CD4-positive, alpha-beta T cell treated with Interleukin-21 for 1 hour (primary cell): Measurements from ENCODE around the gene NRDC.

Experiments
- DNase-seq: peaks from one replicate; pipeline ENCODE4 v3.0.0-alpha.2; 2020

NRDC gene, protein sequence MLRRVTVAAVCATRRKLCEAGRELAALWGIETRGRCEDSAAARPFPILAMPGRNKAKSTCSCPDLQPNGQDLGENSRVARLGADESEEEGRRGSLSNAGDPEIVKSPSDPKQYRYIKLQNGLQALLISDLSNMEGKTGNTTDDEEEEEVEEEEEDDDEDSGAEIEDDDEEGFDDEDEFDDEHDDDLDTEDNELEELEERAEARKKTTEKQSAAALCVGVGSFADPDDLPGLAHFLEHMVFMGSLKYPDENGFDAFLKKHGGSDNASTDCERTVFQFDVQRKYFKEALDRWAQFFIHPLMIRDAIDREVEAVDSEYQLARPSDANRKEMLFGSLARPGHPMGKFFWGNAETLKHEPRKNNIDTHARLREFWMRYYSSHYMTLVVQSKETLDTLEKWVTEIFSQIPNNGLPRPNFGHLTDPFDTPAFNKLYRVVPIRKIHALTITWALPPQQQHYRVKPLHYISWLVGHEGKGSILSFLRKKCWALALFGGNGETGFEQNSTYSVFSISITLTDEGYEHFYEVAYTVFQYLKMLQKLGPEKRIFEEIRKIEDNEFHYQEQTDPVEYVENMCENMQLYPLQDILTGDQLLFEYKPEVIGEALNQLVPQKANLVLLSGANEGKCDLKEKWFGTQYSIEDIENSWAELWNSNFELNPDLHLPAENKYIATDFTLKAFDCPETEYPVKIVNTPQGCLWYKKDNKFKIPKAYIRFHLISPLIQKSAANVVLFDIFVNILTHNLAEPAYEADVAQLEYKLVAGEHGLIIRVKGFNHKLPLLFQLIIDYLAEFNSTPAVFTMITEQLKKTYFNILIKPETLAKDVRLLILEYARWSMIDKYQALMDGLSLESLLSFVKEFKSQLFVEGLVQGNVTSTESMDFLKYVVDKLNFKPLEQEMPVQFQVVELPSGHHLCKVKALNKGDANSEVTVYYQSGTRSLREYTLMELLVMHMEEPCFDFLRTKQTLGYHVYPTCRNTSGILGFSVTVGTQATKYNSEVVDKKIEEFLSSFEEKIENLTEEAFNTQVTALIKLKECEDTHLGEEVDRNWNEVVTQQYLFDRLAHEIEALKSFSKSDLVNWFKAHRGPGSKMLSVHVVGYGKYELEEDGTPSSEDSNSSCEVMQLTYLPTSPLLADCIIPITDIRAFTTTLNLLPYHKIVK

DNA sequence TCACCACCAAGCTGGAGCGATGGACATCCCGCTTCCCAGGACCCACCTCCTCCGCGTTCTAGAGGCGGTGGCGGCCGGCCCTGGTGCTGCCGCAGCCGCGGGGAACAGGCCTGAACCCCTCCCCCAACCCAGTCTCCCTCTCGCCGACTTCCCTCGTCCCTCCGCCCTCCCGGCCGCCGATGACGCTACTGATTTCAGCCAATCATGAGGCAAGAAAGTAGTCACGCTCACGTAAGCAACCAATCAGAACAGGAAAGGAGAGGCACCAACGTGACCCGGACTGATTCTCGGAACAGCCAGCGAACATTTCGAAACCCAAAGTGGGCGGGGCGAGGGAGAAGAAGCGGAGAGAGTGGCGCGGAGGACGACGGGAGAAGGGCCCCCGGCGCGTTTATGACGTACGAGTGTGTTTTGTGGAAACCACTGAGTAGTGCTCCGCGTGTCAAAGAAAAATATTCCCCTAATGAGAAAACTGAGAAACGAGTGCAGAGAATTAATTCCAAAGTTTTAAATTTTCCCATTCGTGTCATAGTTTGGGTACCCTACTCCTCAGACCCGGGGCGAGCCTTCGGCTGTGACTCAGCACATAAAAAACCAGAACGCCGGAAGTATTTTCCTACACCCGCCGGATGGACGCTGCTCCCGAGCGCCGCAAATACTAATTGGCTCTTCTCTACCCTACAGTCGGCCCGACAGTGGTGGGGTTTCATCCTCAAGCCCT, at the start of gene NRDC:
TSS of gene NRDC (minus strand) at position 112 of the 721 bp plus-strand sequence. CDS start 112 bp downstream, outside the sequence.
- peak; percentile 100 for DNase-seq

GRCh38 chr1:51927029-51927428, 48.5 kb upstream of the NRDC start:
- DNase-seq = no peak

GRCh38 chr1:51926171-51926812, 47.8 kb upstream of the NRDC start:
- peak; percentile 2 for DNase-seq

- no peak for DNase-seq
Observed at GRCh38 chr1:51924455-51924854, 45.9 kb upstream of the NRDC start.

DNA sequence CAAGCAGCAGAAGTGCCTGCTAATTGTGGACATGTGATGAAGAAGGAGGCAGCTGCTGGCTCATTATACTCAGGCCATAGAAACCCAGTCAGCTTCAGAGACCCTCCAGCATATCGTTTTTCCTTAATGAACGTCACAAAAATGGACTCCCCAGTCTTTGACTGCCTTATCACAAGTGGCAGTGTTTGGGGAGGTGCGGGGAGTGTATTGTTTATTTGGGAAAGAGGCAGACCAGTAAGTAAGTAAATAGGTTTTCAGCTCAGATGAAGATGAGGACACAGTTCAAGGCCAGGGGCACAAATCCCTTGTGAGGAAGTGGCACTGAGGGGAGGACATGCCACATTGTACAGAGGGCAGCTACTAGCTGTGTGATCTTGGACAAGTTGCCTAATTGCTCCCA, 43.5 kb upstream of the NRDC start:
- DNase-seq = no peak

- DNase-seq = no peak
Observed at GRCh38 chr1:51920130-51920529, 41.6 kb upstream of the NRDC start.

GRCh38 chr1:51919684-51920083, 41.2 kb upstream of the NRDC start:
- no peak for DNase-seq

- no peak for DNase-seq
Observed at GRCh38 chr1:51916587-51917405, 38.3 kb upstream of the NRDC start.

DNA sequence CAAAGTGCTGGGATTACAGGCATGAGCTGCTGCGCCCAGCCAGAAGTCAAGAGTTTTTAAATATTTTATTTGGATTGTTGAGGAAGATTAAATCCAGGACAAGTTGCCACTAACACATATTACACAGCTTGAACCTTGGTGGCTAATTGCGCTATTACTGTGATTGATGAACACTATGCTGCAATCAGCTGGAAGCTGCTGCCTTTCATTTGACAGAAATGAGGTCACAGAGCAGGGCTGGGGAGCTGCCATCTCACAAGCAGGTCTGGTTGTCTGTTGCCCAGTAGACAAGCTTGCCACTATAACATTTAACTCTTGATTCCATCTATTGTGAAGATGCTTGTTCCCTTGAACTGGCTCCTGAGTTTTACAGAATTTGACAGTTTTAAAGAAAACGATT, 37.4 kb upstream of the NRDC start:
- no peak for DNase-seq

DNA sequence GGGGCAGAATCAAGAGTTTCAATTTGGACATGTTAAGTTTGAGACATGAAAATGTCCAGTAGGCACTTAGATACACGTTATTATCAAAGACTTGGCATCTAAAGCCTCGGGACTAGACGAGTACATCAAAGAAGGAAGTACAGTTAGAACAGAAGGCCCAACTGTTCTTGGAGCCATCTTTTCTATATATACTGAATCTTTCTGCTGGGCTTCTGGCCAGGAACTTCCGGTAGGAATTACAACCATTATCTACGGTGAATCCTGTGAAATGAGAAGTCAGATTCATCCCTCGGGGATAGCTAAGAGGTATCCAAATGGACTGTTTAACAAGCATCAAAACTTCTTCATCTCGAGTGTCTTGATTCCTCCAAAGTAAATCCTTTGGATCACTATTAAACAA, 34.4 kb upstream of the NRDC start:
- DNase-seq = no peak

DNA sequence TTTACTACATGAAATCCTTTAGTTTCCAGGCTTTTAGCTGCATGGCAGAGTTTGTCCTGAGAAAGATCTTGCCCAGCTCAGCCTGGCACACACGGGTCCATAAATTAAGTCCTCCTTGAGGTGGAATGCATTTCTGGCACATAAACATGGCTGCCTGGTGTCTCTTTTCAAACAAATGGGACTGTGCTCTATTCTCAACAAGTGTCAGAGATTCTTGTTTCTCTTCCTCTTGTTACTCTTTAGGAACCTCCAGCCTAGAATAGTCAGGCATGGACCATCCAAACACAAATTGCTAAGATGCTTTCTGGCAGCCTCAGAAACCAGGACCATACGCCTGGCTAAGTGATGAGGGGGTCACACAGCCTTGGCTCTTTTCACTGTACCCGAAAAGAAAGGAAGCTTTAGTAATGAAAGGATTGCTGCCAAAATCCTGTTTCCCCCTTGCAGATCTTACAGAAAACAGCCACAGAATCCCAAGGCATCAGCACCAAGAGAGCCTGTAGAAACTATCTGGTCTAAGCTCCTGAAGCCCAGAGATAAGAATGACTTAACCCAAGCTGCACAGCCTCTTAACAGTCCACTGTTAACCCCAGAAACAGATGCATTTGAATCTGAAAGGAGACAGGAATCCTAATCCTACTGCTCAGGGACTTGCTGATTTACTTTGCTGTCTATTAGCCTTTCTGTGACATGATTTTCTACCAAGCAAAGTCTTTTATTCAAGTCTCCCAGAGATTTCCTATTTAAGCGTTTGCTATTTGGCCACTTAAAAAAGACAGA, 31.9 kb upstream of the NRDC start:
- DNase-seq = no peak

- DNase-seq = no peak
Observed at GRCh38 chr1:51908499-51908898, 30.0 kb upstream of the NRDC start.

GRCh38 chr1:51907079-51907702, 28.7 kb upstream of the NRDC start:
- DNase-seq = no peak

GRCh38 chr1:51906306-51907078, 28.0 kb upstream of the NRDC start:
- no peak for DNase-seq

DNA sequence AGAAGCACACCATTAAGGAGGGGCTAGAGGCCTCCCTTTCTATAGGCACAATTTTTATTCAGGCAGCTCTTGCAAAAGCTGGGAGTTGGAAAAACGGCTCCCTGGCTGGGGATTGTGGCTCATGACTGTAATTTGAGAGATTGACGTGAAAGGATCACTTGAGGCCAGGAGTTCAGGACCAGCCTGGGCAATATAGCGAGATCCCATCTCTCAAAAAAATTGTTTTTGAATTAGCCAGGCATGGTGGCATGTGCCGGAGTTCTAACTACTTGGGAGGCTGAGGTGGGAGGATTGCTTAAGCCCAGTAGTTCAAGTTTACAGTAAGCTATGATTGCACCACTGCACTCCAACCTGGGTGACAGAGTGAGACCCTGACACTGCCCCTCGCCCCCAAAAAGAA, 23.9 kb upstream of the NRDC start:
- no peak for DNase-seq

DNA sequence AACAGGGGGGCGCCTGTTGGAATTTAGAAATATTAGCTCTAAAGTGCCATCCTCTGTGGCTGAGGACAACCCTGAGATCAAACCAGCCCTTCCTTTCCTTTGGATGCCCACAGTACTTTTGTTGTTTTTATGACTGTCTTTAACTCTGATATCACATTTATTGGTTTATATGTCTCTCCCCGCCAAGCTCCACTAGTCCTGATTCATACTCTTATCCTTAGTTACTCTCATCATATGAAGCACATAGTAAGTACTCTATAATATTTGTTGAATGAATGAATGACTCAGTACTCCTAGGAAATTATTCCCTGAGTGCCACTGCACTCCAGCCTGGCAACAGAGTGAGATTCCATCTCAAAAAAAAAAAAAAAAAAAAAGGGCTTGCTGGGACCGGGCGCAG, 22.6 kb upstream of the NRDC start:
- no peak for DNase-seq

DNA sequence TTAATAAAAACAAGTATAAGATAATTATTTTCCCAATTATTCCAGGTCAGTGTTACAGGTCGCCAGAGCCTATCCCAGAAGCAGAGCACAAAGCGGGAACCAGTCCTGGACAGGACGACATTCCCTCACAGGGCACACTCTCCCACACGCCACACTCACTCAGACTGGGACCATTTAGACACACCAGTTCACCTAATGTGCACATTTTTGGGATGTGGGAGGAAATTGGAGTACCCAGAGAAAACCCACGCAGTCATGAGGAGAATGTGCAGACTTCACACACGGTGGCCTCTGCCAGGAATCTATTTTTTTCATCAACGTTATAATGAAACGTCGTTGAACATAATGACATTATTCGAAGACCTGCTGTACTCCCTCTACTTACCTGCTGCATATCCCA, 20.5 kb upstream of the NRDC start:
- no peak for DNase-seq

GRCh38 chr1:51898090-51898734, 19.7 kb upstream of the NRDC start:
- DNase-seq = no peak

DNA sequence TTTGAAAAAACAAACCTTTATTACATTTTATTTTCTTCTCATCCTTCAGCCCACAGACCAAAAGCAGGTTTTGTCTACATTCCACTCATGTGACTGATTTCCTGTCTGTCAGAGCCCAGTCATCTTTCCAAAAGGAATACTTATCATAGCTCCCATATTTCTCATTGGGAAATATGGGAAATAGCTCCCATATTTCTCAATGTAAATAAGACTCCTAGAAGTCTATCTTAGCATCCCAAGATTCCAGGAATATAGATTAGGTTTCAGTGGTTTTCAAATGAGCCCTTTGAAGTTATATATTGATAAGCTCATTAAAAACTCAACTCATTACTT, 19.1 kb upstream of the NRDC start:
- DNase-seq = no peak
